ENCODE data around the gene SMNDC1. TPM values are rescaled to one million over a fixed set of nuclear protein-coding genes. Genes with fewer than 3 reads are reported as not detected.
A peak's percentile ranks its signal among the peaks of the same experiment; 100 is the strongest.

SMNDC1 gene
- total RNA-seq, 3 donors from 2014 or later: 11.5 to 16.0 (median 13.4) TPM

- Histone ChIP-seq H3K4me3 (no peak overlapping the region), H3K27ac (no peak overlapping the region), H3K4me1 (no peaks in the 10 kb centered on the region), H3K36me3 (no peaks in the 10 kb centered on the region), H3K27me3 (no peaks in the 10 kb centered on the region), H3K9me3 (no peaks in the 10 kb centered on the region)
- DNase-seq (ENCODE audit: low spot score in 2 of 2): no peak
- intact Hi-C loops (cut with DNase I; ENCODE audit: low total_unique reads): no loop called here
- TF ChIP-seq POLR2AphosphoS5 (IDR thresholded peaks at IDR 0.05): no peak
- TF ChIP-seq CTCF (IDR thresholded peaks at IDR 0.05): no peak
- no peak for TF ChIP-seq POLR2A (IDR thresholded peaks at IDR 0.05)
Observed at GRCh38 chr10:110343947-110344346, 39.2 kb upstream of the SMNDC1 start.

GRCh38 chr10:110340816-110341215 lies 36.1 kb upstream of the SMNDC1 start:
- TF ChIP-seq POLR2AphosphoS5 (IDR thresholded peaks at IDR 0.05) (no peak), CTCF (IDR thresholded peaks at IDR 0.05) (no peak), POLR2A (IDR thresholded peaks at IDR 0.05) (no peak)
- Histone ChIP-seq H3K4me1 (peaks cover 2 to 6% of the 10 kb centered on the region in 2 donors), H3K27me3 (no peaks in the 10 kb centered on the region), H3K4me3 (no peak overlapping the region), H3K27ac (no peak overlapping the region), H3K36me3 (no peaks in the 10 kb centered on the region), H3K9me3 (no peaks in the 10 kb centered on the region)
- DNase-seq (ENCODE audit: low spot score in 2 of 2): no peak
- intact Hi-C loops (cut with DNase I; ENCODE audit: low total_unique reads): no loop called here

GRCh38 chr10:110340122-110340521 lies 35.4 kb upstream of the SMNDC1 start:
- H3K27me3 ChIP-seq: no peaks in the 10 kb centered on the region
- no peaks in the 10 kb centered on the region for H3K36me3 ChIP-seq
- H3K9me3 ChIP-seq: no peaks in the 10 kb centered on the region
- no peak overlapping the region for H3K4me3 ChIP-seq
- DNase-seq (ENCODE audit: low spot score in 2 of 2): no peak
- TF ChIP-seq POLR2A (IDR thresholded peaks at IDR 0.05): no peak
- TF ChIP-seq POLR2AphosphoS5 (IDR thresholded peaks at IDR 0.05): no peak
- TF ChIP-seq CTCF (IDR thresholded peaks at IDR 0.05): no peak
- no peak overlapping the region for H3K27ac ChIP-seq
- intact Hi-C loops (cut with DNase I; ENCODE audit: low total_unique reads): no loop called here
- H3K4me1 ChIP-seq: peaks cover 5 to 9% of the 10 kb centered on the region in 2 donors

- H3K9me3 ChIP-seq: no peaks in the 10 kb centered on the region
- no peak for DNase-seq (ENCODE audit: low spot score in 2 of 2)
- H3K4me1 ChIP-seq: peaks cover 5 to 9% of the 10 kb centered on the region in 2 donors
- H3K27me3 ChIP-seq: no peaks in the 10 kb centered on the region
- H3K36me3 ChIP-seq: no peaks in the 10 kb centered on the region
- H3K4me3 ChIP-seq: no peak overlapping the region
- intact Hi-C loops (cut with DNase I; ENCODE audit: low total_unique reads): no loop called here
- TF ChIP-seq CTCF (IDR thresholded peaks at IDR 0.05) (no peak), POLR2A (IDR thresholded peaks at IDR 0.05) (no peak), POLR2AphosphoS5 (IDR thresholded peaks at IDR 0.05) (no peak)
- H3K27ac ChIP-seq: no peak overlapping the region
Observed at GRCh38 chr10:110337906-110338305, 33.2 kb upstream of the SMNDC1 start.

- intact Hi-C loops (cut with DNase I; ENCODE audit: low total_unique reads): no loop called here
Observed at GRCh38 chr10:110337401-110337800, 32.7 kb upstream of the SMNDC1 start.

More at GRCh38 chr10:110337401-110337800, 32.7 kb upstream of the SMNDC1 start:
- TF ChIP-seq POLR2AphosphoS5 (IDR thresholded peaks at IDR 0.05) (no peak), CTCF (IDR thresholded peaks at IDR 0.05) (no peak), POLR2A (IDR thresholded peaks at IDR 0.05) (no peak)
- H3K27ac ChIP-seq: peak overlapping the region; percentile 80 to 83
- no peak overlapping the region for H3K4me3 ChIP-seq
- DNase-seq (ENCODE audit: low spot score in 2 of 2): no peak
- no peaks in the 10 kb centered on the region for H3K9me3 ChIP-seq
- no peaks in the 10 kb centered on the region for H3K27me3 ChIP-seq
- no peaks in the 10 kb centered on the region for H3K36me3 ChIP-seq
- peaks cover 5 to 9% of the 10 kb centered on the region in 2 donors for H3K4me1 ChIP-seq
